HG03045 (cell line): ENCODE measurements around the gene HIC2.
"Not testable (repeated sequence)": the region's sequence is repeated elsewhere in the genome, so short reads cannot be mapped to it uniquely, and the experiment has no call there.

Experiments used
- ATAC-seq: cut with Tn5 transposase; IDR thresholded peaks from one replicate; pipeline ENCODE4 v1.9.1; 2021; ENCODE audit warnings: mild to moderate bottlenecking, moderate library complexity; ENCODE audit not compliant: unreplicated experiment

HIC2 gene

GRCh38 chr22:21449531-21450319 is 32.6 kb downstream of the HIC2 start:
- no peak for ATAC-seq

- ATAC-seq, result no peak
Observed at GRCh38 chr22:21450320-21450831, 33.2 kb downstream of the HIC2 start.

- no peak for ATAC-seq
Observed at GRCh38 chr22:21450858-21451353, 33.7 kb downstream of the HIC2 start.

GRCh38 chr22:21451545-21452520 is 34.7 kb downstream of the HIC2 start:
- ATAC-seq, result no peak

DNA sequence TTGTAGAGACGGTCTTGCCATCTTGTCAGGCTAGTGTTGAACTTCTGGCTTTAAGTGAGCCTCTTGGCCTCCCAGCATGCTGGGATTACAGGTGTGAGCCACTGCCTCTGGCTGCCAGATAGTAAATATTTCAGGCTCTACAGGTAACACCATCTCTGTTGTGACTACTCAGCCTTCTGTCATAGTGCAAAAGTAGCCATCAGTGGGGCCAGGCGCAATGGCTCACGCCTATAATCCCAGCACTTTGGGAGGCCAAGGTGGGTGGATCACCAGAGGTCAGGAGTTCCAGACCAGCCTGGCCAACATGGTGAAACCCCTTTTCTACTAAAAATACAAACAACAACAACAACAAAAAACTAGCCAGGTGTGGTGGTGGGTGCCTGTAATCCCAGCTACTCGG is 35.5 kb downstream of the HIC2 start:
- not testable (repeated sequence) for ATAC-seq

DNA sequence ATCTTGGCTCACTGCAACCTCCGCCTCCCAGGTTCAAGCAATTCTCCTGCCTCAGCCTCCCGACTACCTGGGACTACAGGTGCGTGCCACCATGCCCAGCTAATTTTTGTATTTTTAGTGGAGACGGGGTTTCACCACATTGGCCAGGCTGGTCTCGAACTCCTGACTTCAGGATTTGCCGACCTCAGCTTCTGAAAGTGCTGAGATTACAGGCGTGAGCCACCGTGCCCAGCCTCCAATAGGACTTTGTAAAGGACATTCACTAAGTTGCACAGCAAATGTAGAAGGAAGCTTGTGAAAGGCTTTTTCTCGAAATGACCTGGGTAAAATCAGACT is 37.8 kb downstream of the HIC2 start:
- ATAC-seq, result not testable (repeated sequence)

DNA sequence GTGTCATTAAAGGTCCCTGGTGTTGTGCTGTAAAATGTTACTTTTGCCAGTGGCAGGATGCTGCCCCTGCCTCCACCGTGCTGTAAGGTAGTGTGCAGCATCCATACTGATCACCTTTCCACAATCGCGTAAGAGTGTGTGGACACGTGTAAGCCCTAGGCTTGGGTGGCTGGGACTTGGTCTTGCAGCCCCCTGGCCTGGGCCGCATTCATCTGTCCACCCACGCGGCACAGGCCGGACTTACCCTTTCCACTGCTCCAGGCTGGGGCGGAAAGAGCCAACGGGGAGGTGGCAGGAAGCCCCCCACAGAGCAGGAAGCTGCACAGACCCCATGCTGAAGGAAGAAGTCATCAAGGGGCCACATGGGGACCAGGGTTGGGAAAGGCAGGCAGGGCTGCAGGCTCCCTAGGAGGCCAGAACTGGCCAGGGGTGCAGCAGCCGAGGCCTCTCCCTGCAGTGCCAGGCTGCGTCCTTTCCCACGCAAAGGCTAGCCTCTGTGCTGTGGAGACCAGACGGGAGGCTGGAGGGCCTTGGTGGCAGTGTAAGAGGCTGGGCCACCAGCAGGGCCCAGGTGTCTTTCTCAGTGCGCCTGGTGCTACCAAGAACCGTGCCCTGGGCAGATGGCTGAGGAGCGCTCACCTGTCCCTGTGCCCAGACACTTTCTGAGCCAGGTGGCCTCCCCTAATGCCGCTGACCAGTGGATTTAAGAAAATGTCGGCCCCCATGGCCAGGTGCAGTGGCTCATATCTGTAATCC is 38.3 kb downstream of the HIC2 start:
- no peak for ATAC-seq

DNA sequence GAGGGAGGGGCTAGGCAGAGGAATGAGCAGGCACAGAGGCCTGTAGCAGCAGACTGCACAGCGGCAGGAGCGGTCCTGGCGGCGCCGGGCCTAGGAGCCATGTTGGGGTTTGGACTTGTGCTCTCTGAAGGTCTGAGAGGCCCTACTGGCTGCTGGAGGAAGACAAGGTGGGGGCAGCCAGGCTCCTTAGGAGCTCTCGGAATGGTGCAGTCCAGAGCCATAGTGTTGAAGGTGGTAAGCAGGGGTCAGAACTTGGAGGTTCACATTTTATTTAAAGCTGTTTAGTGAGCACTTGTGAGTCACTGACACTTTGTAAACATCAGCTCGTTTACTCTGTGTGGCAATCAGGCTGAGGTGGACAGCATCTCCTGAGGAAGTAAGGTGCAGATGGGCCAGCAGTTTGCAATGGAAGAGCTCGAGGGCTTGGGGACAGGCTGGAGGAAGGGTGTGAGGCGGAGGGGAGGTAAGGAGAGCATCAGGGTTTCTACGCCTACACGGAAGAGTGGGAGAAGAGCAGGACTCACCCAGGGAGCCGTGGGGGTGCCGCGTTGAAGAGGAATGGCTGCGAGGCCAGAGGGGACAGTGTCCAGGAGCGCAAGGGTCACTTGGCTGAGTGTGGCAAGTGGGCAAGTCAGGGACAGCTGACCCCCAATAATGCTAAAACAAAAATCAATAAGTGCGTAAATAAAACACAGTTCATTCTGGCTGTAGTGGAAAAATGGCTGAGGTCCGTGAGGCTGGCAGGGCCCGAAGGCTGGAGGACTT is 40.0 kb downstream of the HIC2 start:
- no peak for ATAC-seq

DNA sequence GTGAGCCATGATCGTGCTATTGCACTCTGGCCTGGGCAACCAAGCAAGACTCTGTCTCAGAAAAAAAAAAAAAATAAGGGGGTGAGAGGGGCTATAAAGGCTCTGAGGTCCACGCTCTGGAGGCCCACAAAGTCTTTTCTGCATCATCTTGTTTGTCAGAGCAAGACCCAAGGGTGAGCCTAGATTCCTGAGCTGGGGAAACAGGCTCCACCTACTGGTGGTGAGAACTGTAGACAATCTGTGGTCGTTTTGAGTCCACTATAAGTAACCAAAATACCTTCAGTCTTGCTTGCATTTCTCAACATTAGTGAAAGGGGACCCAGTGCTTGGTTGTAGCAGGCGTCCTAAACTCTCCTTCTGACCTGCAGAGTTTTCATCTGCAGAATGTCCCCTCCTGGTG is 45.5 kb downstream of the HIC2 start:
- not testable (repeated sequence) for ATAC-seq

DNA sequence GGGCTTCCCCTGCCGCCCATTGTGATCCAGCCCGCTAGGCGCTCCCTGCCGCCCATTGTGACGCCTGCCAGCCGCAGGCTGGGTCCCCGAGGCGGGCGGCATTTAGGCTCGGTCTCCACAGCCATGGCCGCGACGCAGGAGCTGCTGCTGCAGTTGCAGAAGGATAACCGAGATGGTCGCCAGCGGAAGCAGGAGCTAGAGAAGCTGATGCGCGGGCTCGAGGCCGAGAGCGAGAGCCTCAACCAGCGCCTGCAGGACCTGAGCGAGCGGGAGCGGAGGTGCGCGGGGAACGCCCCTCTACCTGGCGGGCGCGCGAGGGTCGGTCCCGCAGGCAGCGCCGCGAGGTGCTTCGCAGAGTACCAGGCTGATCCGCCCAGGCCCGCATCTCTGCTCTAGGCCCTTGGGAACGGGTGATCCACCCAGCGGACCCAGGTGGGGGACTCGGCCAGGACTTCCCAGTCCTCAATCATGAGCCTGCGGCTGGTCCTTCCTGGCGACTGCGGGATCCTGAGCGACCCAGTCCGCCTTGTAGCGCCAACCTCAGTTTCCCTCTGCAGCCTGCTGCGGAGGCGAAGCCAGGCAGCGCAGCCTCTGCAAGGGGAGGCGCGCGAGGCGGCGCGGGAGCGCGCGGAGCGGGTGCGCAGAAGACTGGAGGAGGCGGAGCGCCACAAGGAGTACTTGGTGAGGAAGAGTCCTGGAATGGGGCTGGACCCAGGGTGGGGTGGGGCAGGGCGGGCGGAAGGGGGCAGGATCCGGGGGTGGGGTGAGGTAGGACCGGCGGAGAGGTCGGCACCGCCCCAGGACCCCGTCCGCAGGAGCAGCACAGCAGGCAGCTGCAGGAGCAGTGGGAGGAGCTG is 50.4 kb downstream of the HIC2 start, which contains the start of gene TMEM191C:
Gene TMEM191C, plus strand, starts transcription at position 51 of the 857 bp plus-strand sequence. Its CDS starts 73 bp downstream, at position 124.
- ATAC-seq, result peak; percentile 3

- ATAC-seq, result peak; percentile 72
Observed at GRCh38 chr22:21468194-21469096, 51.3 kb downstream of the HIC2 start.

DNA sequence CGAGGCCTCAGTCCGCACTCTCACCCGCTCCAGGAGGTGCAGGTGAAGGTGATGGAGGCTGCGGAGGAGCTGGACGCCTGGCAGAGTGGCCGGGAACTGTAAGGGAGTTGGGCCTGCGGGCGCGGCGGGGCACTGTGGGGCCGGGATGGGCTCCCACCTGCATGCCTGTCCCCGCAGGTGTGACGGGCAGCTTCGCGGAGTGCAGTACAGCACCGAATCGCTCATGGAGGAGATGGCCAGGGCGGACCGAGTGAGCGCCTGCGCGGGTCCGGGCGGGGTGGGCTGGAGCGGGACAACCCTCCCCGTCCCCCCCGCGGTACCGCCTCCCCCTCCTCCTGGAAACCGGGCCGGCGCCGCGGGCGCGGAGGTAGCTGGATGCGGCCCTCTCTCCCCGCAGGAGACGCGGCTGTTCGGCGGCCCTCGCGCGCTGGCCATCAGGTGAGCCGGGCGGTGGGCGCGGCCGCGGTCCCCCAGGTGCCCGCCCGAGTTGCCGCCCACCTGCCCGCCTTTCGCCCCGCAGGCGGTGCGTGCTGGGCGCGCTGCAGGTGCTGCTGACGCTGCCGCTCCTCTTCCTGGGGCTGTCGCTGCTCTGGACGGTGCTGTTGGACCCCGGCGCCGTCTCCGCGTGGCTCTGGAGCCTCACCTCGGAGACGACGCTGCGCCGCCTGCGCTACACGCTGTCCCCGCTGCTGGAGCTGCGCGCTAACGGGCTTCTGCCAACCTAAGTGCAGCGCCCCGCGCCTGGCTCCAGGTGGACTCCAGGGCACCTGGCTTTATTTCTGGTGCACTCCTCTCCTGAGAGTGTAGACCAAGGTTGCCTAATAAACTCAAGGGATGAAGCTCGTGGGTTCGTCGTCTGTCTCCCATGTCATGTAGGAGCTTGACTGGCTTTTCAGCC is 52.2 kb downstream of the HIC2 start:
- not testable (repeated sequence) for ATAC-seq

- ATAC-seq, result not testable (repeated sequence)
Observed at GRCh38 chr22:21472984-21473383, 55.8 kb downstream of the HIC2 start.

GRCh38 chr22:21473664-21474063 is 56.5 kb downstream of the HIC2 start:
- not testable (repeated sequence) for ATAC-seq

- not testable (repeated sequence) for ATAC-seq
Observed at GRCh38 chr22:21484039-21484438, 66.9 kb downstream of the HIC2 start.

DNA sequence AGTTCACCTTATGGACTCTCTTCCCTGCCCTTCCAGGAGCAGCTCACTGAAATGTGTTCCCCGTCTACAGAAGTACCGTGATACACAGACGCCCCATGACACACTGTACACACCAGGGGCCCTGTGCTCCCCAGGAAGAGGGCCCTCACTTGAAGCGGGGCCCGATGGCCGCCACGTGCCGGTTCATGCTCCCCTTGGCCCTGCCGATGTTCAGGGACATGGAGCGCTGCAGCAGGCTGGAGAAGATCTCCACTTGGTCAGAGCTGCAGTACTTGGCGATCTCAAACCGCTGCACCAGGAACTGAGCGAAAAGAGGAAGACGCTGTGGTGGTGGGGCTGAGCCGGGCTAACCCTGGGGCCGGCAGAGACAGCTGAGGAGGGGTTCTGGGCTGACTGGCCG is 70.6 kb downstream of the HIC2 start:
- not testable (repeated sequence) for ATAC-seq

DNA sequence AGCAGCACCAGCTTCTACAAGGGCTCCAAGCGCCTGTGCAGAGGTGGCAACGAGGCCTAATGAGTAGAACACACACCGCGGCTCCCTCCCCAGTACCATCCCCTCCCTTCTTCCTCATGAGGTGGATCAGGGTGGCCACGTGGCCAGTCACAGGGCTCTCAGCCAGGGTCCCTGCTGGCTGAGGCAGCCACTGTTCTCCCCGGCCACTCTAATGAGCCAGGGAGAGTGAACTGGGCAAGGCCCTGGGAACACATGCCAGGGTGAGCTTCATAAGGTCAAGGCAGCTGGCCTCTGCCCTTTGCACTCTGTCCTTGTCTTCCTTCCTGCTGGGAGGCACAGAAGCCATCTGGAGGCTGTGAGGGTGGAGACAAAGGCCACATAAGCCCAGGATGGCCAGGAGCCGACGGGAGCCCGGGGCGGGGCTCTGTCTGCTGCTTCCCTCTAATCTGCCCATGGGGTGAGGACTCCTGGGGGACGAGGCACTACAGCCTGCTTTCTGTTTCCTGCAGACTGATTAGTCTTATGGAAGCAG is 72.0 kb downstream of the HIC2 start:
- ATAC-seq, result not testable (repeated sequence)
